ENCODE data around the gene CNTN3.

CNTN3 gene

DNA sequence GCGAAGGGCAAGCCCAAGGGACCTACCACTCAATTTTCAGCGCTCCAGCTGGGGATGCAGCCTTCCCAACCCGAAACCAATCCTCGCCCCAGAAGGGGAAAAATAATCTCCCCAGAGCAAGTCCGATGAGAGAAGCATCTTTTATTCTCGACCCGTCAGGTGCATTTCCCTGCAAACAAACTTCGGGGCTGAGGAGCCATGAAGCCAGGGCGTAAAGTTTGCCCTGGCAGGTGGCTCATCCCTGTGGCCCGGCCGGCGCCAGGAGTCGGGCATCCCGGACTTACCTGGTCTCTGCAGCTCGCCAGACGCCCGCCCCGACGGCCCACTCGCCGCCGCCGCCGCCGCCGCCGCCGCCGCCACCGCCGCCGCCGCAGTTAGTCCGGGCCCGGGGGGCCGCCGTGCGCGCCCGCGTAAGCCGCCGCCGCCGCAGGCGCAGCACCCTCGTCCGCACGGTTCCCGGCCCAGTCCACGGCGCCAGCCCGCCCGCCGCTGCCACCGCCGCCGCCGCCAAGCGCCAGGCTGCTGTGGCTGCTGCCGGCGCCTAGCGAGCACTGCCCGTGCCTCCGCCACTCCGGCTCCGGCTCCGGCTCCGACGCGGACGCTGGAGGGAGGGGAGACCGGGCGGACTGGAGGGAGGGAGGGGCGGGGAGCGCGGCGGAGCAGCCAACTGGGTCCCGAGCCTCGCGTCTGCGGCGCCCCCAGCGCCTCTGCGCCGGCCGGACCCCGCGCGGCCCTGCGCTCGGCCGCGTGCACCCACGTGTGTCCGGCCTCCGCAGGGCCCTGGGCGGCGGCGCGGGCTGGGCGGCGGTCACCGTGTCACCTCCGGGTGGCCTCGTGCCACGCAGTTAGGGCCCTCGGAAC, at the start of gene CNTN3:
TSS of gene CNTN3 (minus strand) at position 553 of the 861 bp plus-strand sequence. CDS start 93,547 bp downstream, outside the sequence.
- no peak for DNase-seq

DNA sequence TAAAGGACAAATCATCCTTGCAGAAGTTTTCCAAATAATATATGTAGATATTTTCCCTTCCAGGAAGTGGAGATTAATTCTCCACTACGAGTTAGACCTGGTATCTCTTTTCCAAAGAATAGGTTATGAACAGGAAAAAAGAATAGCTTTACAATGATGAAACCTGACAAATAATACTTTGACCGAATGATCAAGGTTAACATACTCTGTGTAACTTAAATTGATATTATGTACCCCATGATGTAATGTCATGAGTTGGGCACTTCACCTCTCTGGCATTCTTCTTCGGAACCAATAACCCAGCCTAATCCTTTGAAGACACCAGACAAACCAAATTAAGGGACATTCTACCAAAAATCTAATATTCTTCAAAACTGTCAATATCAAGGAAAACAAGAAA, 48.7 kb upstream of the CNTN3 start:
- no peak for DNase-seq

DNA sequence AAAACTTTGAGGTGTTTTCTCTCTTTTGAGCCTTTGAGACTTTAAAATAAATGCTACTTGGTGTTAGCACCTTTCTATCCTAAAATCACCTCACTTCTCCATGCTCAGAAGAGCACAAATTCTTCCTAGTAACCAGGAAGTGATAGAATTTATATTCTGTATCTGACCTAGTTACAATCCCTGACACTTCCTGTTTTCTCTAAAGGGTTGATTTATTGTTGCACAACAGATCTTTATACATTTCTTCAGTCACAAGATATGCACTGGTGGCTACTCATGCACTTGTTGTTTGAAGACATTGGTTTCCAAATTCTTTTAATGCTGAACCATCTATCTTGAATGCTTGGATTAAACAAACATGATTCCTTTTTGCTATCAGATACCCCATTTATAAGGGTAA, 47.2 kb upstream of the CNTN3 start:
- DNase-seq: no peak

DNA sequence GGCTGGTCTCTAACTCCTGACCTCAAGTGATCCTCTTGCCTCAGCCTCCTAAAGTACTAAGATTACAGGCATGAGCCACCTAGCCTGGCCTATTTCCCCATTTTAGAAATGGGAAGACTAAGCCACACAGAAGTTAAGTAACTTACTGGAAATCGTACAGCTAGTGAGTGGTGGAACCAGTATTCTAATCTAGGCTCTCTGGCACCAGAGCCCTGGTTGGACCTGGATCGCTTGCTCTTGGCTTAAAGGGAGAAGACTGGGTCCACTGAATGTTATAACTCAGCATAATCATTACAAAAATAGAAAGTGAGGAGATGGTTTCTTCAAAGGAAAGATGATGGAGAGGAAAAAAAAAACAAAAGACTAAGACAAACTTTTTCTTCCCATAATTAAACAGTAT, 37.4 kb upstream of the CNTN3 start:
- DNase-seq: no peak

DNA sequence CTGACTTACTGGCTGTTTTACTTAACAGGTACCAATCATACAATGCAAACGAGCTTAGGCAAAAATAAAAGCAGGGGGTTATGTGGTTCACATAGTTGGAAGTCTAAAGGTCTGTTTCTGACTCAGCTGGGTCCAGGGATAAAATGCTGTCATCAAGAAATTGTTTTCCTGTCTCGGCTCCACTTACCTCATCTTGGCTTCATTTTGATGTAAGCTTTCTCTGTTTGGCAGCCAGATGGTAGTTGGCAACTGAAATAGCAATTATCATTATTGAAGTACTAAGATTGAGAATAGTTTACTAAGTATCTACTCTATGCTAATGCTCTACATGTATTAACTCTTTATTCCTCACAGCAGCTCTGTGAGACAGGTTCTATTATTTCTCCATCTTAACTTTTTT, 36.8 kb upstream of the CNTN3 start:
- no peak for DNase-seq

DNA sequence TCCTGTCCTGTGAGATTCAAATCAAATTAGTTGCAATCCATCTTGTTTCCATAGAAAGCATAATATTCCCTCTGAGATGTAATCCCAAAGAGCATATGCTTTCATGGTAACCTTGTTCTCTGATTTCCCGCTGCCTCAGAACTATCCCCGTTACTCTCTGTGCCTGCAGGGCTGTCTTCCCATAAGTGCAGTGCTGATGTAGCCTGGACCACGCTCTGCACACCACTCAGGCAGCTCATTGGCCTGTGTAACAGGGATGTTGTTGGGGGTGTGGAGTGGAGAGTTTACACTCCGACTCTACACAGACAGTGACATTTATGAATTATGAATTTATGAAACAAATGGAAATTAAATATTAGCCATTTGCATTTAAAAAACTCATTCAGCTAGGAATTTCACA, 33.6 kb upstream of the CNTN3 start:
- DNase-seq: no peak

DNA sequence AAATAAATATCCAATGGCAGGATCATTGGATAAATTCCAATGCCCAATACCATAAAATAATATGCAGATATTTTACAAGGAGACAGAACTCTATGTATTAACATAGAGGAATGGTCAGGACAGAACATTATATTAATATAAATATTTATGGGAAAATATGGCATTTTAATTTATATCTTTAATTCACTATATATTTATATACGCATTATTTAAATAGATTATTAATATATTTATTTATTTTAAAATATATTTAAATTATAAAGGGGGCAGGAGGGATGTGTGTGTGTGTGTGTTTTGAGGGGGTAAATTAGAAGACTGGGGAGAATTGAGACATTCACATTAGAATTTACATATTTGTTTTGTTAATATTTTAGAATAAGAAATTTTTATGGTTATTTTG, 31.6 kb upstream of the CNTN3 start:
- no peak for DNase-seq

DNA sequence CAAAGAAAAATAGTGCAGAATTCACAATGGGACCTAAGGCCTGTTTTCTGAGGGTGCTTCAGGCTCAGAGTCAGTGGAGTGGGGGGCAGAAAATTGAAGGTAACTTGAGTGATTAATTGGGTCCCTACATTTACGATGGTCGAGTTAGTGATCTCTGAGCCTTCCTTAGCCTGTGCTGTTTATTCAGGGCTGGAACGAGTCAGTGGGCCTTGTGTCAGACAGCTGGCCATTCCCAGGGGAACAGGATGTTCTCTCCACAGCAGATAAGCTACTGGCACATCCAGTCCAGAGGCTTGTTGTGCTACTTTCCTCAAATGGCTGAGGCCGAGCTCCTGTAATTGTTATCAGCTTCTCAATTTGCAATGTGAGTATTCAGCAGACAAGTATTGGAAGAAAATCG, 29.2 kb upstream of the CNTN3 start:
- DNase-seq: no peak

DNA sequence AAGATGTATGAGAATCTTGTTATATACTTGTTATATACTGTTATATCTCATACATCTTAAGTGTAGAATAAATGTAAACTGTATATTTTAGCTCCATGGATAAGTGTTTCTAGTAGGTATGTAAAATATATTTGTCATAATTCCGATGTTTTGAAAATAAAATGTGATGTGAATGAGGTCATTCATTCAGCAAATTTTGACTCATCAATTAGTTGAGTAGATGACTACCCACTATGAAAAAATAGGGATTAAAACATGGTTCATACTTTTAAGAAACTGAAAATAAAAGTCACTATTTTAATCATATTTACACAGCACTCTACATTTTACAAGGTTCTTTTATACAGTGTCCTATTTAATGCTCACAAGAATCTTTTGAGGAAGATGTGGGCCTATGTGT, 28.4 kb upstream of the CNTN3 start:
- no peak for DNase-seq

DNA sequence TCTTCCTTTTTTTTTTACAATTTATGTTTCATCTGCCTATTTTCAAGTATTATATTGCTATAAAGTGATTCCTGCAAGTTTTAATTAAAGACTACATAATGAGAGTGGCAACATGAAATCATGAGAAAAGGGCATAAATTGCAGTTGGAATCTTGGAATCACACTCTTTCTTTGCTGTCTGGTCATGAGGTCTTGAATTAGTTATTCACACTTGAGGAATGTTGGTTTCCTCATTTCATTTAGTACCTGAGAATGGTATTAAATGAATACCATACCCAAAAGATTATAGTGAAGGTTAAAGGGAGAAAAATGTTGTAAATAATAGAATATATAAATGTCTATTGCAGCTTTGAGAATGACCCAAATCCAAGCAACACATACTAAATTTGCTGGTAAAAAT, 25.8 kb upstream of the CNTN3 start:
- no peak for DNase-seq

DNA sequence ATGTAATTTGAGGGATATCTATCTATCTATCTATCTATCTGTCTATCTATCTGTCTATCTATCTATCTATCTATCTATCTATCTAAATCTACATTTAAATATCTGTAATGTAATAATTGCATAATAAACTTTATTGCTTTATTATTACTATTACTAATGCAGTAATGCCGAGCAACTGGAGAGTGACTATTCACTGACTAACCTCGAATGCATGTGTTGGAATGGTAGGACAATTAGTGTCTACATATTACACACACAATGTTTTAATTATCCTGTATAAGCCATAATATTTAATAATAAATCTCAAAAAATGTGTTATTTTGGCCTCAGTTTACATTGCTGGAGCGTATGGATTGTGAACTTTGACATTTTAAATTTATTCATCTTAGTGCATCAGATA, 25.2 kb upstream of the CNTN3 start:
- DNase-seq: no peak

DNA sequence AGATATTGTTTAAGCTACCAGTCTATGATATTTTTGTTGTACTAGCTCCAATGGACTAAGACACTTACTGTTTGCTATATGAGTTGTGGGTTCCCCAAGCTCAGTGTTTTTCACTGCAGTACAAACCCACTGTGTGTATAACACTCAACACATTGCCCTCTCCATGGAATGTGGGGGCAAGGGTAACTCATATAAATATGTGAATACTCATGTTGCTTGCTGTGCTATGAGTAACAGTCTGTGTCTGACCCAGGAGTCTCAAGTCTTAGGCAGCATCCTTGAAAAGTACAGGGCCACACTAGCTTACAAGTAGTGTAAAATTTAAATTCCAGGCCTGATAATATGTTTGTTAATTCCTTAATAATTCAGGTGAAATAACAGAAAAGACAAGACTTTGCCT, 22.5 kb upstream of the CNTN3 start:
- no peak for DNase-seq

DNA sequence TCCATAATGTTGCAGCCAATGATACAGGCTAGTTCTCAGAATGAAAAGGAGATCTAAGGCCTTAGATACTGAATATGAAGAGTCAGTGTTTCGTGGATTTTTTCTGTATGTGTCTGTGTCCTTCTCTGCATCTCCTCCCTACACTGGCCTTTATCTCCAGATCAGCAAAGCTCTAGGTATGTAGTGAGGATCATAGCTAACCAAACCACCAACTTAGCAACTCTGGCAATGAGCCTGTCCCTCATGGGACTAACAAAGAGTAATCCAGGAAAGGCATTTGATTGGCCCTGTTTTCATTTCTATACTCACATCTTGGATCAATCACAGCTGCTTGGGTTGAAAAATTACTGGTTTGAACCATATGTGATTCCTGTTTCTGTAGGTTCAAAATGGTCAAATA, 18.6 kb upstream of the CNTN3 start:
- no peak for DNase-seq

DNA sequence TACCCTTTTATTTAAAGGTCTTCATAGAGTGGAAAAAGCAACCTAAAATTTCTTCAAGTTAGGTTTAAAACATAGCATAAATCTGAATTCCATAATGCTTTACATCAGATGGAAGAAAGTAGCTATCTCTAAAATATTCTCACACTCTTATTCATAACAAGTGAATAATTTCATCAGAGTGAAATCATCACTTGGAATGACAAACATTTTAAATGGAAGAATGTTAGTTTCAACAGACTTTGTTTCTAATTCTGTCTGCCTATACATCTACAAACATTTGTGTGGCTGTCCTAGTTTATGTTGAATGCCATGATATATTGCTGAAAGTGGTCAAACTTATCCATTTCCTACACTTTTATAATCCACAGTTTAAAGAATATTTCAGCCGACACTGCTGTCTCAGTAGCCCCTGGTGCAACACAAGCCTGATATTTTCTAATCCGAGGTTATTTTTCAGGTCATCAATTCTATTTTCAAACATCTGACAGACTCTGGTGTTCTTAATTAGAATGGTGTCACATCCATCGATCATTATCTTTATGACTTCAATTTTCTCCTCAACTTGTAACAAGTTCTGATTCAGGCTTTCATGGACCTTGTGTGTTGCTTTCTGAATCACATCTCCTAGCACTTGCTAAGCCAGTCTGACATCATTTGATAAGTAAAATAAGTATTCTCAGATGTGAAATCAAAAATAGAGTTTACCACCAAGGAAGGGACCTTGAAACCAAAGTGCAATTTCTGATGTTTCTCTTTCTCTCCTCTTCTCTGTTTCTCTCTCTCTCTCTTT, 17.1 kb upstream of the CNTN3 start:
- DNase-seq: no peak

DNA sequence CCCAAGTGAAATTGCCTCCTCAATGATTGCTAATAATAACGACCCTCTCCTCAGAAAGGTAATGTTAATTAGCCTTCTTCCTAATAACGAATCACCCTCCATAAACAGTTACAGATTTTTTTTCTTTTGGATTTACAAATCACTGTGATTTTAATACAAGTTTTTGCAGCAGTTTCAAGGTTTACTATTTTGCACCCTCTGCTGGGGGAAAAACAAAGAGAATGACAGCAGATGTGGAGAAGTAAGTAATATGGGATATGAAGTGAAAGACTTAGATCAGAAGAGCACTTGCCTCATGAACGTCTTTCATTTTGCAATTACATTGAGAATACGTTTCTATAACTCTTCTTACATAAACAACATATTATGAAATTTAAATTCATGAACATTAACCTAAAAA, 16.1 kb upstream of the CNTN3 start:
- no peak for DNase-seq

DNA sequence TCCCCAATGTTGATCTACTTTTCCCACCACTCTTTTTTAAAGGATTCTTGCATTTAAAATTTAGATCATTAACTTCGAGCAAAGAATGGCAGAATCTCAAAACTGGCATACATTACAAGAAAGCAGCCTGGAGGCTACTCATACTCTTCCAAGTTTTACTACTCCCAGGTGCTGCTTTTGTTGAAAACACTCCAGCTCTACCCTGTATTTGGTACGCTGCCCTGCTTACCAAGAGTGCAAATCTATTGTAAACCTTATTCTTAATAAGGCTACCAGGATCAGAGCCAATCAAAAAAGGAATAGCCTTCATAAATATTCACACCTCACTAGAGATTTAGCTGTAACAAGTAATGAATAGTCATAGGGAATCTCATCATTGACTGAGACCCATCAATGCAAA, 11.6 kb upstream of the CNTN3 start:
- DNase-seq: no peak

DNA sequence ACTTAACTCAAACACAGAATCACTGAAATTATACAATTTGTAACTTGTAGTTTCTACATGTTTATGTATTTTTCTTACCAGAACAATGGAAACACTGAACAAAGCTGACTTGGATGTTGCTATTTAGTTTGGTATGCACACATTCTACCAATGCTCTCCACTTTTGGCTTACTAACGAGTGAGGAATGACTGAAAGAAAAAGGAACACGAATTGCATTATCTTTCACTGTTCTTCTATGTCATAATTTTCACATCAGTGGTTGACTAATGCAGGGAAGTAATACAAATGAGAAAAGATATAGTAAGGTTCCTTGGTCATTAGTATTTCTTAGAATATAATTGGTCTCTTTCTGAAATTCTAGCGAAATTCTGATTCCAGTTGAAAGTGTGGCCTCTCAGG, 9.8 kb upstream of the CNTN3 start:
- no peak for DNase-seq

DNA sequence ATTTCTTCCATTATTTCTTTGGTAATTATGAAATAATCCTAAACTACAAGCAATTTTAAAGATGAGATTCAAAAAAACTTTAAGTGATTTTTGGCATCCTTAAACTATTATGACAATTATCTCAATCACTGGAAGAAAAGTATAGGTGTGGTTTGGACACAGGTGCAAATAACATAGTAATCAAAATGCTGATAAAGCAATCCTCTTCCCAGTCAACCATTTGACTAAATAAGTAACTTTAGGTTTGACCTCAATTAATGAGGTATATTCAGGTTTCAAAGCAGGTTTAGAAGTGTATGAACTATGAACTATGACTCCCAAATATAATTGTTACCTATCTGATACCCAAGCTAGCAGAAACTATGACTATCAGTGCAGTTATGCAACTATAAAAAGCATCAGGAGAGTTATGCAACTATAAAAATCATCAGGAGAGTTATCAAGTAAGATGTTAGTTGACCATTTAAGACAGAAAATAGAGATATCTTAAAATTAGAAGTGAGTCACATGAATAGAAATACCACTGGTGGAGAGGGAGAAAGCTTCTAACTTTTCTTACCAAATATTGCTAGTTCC, 8.9 kb upstream of the CNTN3 start:
- no peak for DNase-seq

DNA sequence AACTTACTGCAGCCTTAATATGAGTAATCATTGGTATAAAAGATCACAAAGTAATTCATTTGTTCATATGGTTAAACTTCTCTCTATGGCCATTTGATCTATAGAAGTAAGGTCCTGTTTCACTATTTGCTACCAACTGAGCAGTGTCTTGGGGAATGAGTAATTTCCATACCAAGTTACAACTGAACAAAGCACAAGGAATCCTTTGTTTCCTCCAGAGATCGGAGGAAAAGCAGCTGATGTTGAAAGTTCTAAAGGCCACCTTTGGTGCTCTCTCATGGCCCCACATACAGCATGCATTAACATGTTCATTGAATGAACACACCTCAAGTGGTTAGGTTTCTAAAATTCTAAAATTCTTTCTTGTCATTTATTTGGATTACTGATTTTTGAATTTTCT, 7.1 kb upstream of the CNTN3 start:
- no peak for DNase-seq

DNA sequence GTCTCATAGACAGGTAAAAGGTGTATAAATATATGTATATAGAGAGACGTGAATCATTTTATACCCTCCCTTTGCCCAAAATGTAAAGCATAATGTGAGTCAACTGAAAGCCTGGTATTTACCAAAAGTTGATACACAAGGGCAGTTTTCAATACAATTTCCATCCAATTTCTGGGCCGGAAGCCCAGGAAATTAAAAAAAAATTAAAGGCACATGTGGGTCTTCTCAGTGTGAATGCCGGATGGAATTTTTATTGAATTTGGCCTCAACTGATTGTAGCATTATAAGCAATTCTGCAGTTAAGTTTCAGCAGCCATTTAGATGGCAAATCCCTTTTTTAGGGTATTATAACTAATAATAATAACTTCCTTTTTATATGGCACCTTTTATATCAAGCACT, 3.3 kb upstream of the CNTN3 start:
- no peak for DNase-seq

DNA sequence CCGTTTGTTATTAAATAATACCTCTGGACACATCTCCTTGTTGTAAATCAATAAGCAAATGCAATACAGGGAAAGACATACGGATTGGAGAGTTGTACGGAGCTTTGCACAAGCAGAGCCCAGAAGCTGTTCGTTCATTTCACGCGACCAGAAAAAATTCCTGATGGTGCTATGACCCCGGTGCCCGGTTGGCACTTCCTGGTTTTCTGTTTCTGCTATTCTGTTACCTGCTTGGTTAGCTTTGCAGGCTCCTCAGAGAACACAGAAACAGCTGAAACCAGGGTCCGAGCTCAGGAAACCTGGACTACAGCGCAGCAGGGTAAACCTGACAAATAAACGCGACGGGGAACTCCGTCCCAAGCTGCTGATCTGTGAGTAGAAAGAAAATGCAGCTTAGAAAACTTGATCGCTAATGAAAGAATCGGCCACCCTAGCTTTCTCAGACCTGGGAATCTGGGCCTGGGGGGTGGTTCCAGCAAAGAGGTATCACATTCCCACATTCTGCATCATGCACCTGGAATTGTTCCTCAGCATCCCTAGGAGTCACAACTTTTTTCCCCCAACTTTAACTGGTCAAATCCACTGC, 845 bp downstream of the CNTN3 start:
- DNase-seq: no peak

DNA sequence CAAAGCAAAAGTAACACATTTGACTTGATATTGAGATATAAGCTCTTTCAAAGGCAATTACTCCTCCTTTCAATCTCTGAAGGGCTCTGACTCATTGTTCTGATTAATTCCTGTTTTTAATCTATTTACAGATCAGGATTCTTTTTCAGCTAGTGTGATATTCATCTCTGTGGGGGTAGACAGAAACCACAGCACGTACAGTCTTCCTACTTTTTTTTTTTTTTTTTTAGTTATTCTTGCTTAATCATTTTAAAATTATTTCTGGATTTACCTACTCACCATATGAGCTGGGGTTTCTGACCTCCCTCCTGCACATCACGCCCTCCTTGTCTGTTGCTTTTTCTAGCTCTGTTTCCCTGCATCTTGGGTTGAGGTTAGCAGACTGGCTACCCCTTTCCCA, 1.4 kb downstream of the CNTN3 start:
- DNase-seq: no peak

DNA sequence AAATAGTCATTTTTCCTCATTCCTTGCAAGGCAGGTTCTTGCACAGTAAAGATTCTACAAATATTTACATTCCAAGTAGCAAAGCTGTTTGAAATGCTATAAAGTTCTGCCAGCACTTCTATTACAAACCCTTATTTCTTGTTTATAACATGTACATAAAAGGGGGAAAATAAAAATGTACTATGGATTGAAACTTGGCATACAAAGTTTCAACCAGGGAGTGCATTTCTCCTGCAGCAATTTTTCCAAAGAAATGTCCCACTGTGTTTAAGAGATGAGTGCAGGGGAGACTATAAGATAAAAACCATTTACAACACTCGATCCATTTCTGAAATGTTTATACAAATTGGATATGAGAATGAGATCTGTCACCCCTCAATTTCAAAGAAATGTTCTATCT, 3.3 kb downstream of the CNTN3 start:
- DNase-seq: no peak

DNA sequence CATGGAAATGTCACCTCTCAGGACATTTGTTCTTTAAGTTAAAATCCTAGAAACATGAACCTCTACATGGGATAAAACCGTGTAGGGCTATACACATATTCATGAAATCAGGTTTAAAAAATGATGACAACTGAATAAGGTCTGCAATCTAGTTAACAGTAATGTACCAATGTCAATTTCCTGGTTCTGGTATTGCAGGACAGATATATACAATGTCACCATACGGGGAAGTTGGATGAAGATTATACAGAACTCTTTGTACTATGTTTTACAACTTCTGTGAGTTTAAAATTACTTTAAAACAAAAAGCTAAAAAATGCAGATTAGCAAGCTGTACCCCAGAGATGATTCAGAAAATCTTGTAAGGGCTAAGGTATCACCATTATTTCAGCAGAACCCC, 6.7 kb downstream of the CNTN3 start:
- no peak for DNase-seq

Data from activated effector memory CD4-positive, alpha-beta T cell treated with Interleukin-2 at 50 U/mL for 16 hours (primary cell).